GM21786 (cell line): Measurements from ENCODE around the gene CDH26.
A peak's percentile ranks its signal among the peaks of the same experiment; 100 is the strongest.

Experiments used
- ATAC-seq: cut with Tn5 transposase; IDR thresholded peaks from one replicate; pipeline ENCODE4 v1.9.1; 2021; ENCODE audit not compliant: unreplicated experiment

The CDH26 gene

GRCh38 chr20:59977086-59977485, 18.9 kb downstream of the CDH26 start:
- ATAC-seq = no peak

GRCh38 chr20:59983076-59983475, 24.9 kb downstream of the CDH26 start:
- no peak for ATAC-seq

- ATAC-seq = no peak
Measured at GRCh38 chr20:59984541-59984940, 26.3 kb downstream of the CDH26 start.

GRCh38 chr20:59985164-59985563, 26.9 kb downstream of the CDH26 start:
- no peak for ATAC-seq

GRCh38 chr20:59985864-59986263, 27.6 kb downstream of the CDH26 start:
- ATAC-seq = no peak

GRCh38 chr20:59987135-59987534, 28.9 kb downstream of the CDH26 start:
- ATAC-seq = no peak

- ATAC-seq = no peak
Measured at GRCh38 chr20:59988141-59988540, 29.9 kb downstream of the CDH26 start.

GRCh38 chr20:59992526-59993084, 34.4 kb downstream of the CDH26 start:
- ATAC-seq = no peak

- ATAC-seq = no peak
Measured at GRCh38 chr20:59993736-59994430, 35.7 kb downstream of the CDH26 start.

GRCh38 chr20:59994697-59995122, 36.5 kb downstream of the CDH26 start:
- ATAC-seq = no peak

- ATAC-seq = no peak
Measured at GRCh38 chr20:59996108-59996507, 37.9 kb downstream of the CDH26 start.

GRCh38 chr20:59997896-59998295, 39.7 kb downstream of the CDH26 start:
- ATAC-seq = no peak

- no peak for ATAC-seq
Measured at GRCh38 chr20:59999502-59999901, 41.3 kb downstream of the CDH26 start.

GRCh38 chr20:60000271-60001042, 42.2 kb downstream of the CDH26 start:
- no peak for ATAC-seq

- ATAC-seq = no peak
Measured at GRCh38 chr20:60001108-60001507, 42.9 kb downstream of the CDH26 start.

GRCh38 chr20:60003776-60004175, 45.6 kb downstream of the CDH26 start:
- ATAC-seq = no peak

GRCh38 chr20:60006261-60006660, 48.0 kb downstream of the CDH26 start:
- ATAC-seq = no peak

- no peak for ATAC-seq
Measured at GRCh38 chr20:60007464-60007863, 49.2 kb downstream of the CDH26 start.

GRCh38 chr20:60008130-60008808, 50.0 kb downstream of the CDH26 start:
- peak; percentile 66 for ATAC-seq

GRCh38 chr20:60009318-60009717, 51.1 kb downstream of the CDH26 start:
- ATAC-seq = no peak

GRCh38 chr20:60009826-60010616, 51.8 kb downstream of the CDH26 start:
- ATAC-seq = no peak
